Liver (tissue), 9 donors: ENCODE results near the gene ZNF488. TPM values are rescaled to one million over a fixed set of nuclear protein-coding genes. Genes with fewer than 3 reads are reported as not detected.

Experiments used
- DNase-seq: peaks from one replicate; pipeline ENCODE4 v3.0.0-alpha.2; 2017; ENCODE audit warnings: low spot score
- H3K27ac ChIP-seq, 2 donors: one replicate each; pipeline ENCODE4 v1.7.0; 2013; ENCODE audit warnings: inconsistent platforms in 2 of 2, low read length in 2 of 2, control low read depth in 1 of 2, low read depth in 1 of 2, mild to moderate bottlenecking in 1 of 2
- H3K27me3 ChIP-seq, 4 donors: one replicate each; pipeline versions ENCODE4 v1.6.1 to v1.7.0; 2013; ENCODE audit warnings: low read length in 3 of 4, inconsistent platforms in 1 of 4, mild to moderate bottlenecking in 1 of 4, moderate library complexity in 1 of 4; ENCODE audit not compliant: control insufficient read depth in 4 of 4, insufficient read depth in 4 of 4
- H3K36me3 ChIP-seq, 4 donors: one replicate each; pipeline versions ENCODE4 v1.6.1 to v1.7.0; 2013; ENCODE audit warnings: low read length in 3 of 4, mild to moderate bottlenecking in 3 of 4, low read depth in 1 of 4, moderate library complexity in 1 of 4; ENCODE audit not compliant: control insufficient read depth in 4 of 4, insufficient read depth in 3 of 4
- H3K4me1 ChIP-seq, 4 donors: one replicate each; pipeline versions ENCODE4 v1.6.1 to v1.7.0; 2013; ENCODE audit warnings: low read length in 3 of 4, mild to moderate bottlenecking in 3 of 4, moderate library complexity in 1 of 4; ENCODE audit not compliant: control insufficient read depth in 4 of 4, insufficient read depth in 4 of 4
- H3K4me3 ChIP-seq, 3 donors: one replicate each; pipeline versions ENCODE4 v1.6.1 to v1.7.0; 2013; ENCODE audit warnings: low read length in 3 of 3, control low read depth in 1 of 3, low read depth in 1 of 3, mild to moderate bottlenecking in 1 of 3
- H3K9ac ChIP-seq, 2 donors: one replicate each; pipeline ENCODE4 v1.7.0; 2013; ENCODE audit warnings: low read length in 2 of 2, mild to moderate bottlenecking in 2 of 2, moderate library complexity in 2 of 2, control low read depth in 1 of 2, low read depth in 1 of 2
- H3K9me3 ChIP-seq, 4 donors: one replicate each; pipeline versions ENCODE4 v1.6.1 to v1.7.0; 2013; ENCODE audit warnings: low read length in 3 of 4; ENCODE audit not compliant: control insufficient read depth in 4 of 4
- ATF3 ChIP-seq: IDR thresholded peaks from 2 replicates; pipeline ENCODE4 v1.6.1; 2016; ENCODE audit warnings: antibody characterized with exemption
- CTCF ChIP-seq: fragments of 150-350 bp; IDR thresholded peaks from 2 replicates; pipeline ENCODE4 v1.5.1; 2017; ENCODE audit warnings: improper control_type of control experiment, low read depth, low read length; ENCODE audit not compliant: missing input control
- EGR1 ChIP-seq, 2 donors: IDR thresholded peaks; 2 replicates each; pipeline ENCODE4 v1.6.1; 2016 to 2018; ENCODE audit warnings: antibody characterized with exemption in 2 of 2, low read depth in 2 of 2
- FOXA1 ChIP-seq: IDR thresholded peaks from 2 replicates; pipeline ENCODE4 v1.6.1; 2016; ENCODE audit warnings: antibody characterized with exemption
- FOXA2 ChIP-seq: IDR thresholded peaks from 2 replicates; pipeline ENCODE4 v1.6.1; 2016; ENCODE audit warnings: antibody characterized with exemption
- GABPA ChIP-seq, 2 donors: IDR thresholded peaks in 1 of 2; conservative IDR thresholded peaks in 1 of 2; 2 replicates each; pipeline ENCODE4 v1.6.1; 2016; ENCODE audit warnings: antibody characterized with exemption in 2 of 2, mild to moderate bottlenecking in 1 of 2, moderate library complexity in 1 of 2
- HNF4A ChIP-seq, 2 donors: conservative IDR thresholded peaks; 2 replicates each; pipeline ENCODE4 v1.6.1; 2016; ENCODE audit warnings: antibody characterized with exemption in 2 of 2, mild to moderate bottlenecking in 2 of 2
- HNF4G ChIP-seq: IDR thresholded peaks from 2 replicates; pipeline ENCODE4 v1.6.1; 2016; ENCODE audit warnings: antibody characterized with exemption
- JUND ChIP-seq, 2 donors: IDR thresholded peaks; 2 replicates each; pipeline ENCODE4 v1.6.1; 2016; ENCODE audit warnings: antibody characterized with exemption in 2 of 2
- MAX ChIP-seq: IDR thresholded peaks from 2 replicates; pipeline ENCODE4 v1.6.1; 2016; ENCODE audit warnings: antibody characterized with exemption
- NR2F2 ChIP-seq: IDR thresholded peaks from 2 replicates; pipeline ENCODE4 v1.6.1; 2016; ENCODE audit warnings: antibody characterized with exemption
- RAD21 ChIP-seq, 2 donors: IDR thresholded peaks; 2 replicates each; pipeline ENCODE4 v1.6.1; 2016; ENCODE audit warnings: antibody characterized with exemption in 2 of 2, mild to moderate bottlenecking in 2 of 2
- REST ChIP-seq: IDR thresholded peaks from 2 replicates; pipeline ENCODE4 v1.6.1; 2016; ENCODE audit warnings: antibody characterized with exemption, mild to moderate bottlenecking
- RXRA ChIP-seq, 2 donors: IDR thresholded peaks; 2 replicates each; pipeline ENCODE4 v1.6.1; 2017 to 2018; ENCODE audit warnings: antibody characterized with exemption in 2 of 2, mild to moderate bottlenecking in 1 of 2
- SP1 ChIP-seq: IDR thresholded peaks from 2 replicates; pipeline ENCODE4 v1.6.1; 2018; ENCODE audit warnings: antibody characterized with exemption, mild to moderate bottlenecking
- TAF1 ChIP-seq: conservative IDR thresholded peaks from 2 replicates; pipeline ENCODE4 v1.6.1; 2016; ENCODE audit warnings: antibody characterized with exemption, mild to moderate bottlenecking
- YY1 ChIP-seq: IDR thresholded peaks from 2 replicates; pipeline ENCODE4 v1.6.1; 2016; ENCODE audit warnings: antibody characterized with exemption, mild to moderate bottlenecking
- ZBTB33 ChIP-seq: IDR thresholded peaks from 2 replicates; pipeline ENCODE4 v1.6.1; 2016; ENCODE audit warnings: antibody characterized with exemption
- WGBS: extraction: QIAGEN DNeasy Blood & Tissue Kit; methylation state at CpG from one replicate; pipeline ENCODE4 v1.1.7; 2013; 5-methylcytosine and 5-hydroxymethylcytosine counted together
- polyA plus RNA-seq, 2 donors: library from polyadenylated mRNA; stranded (reverse) in 1 of 2; unstranded in 1 of 2; fragments of 200-250 nt in 1 of 2; fragments of >200 nt in 1 of 2; fragmentation: Nextera tagmentation in 1 of 2; extraction: Ambion mirVana in 1 of 2; gene quantifications; one replicate each; pipeline versions ENCODE4 v1.2.1 to v1.2.3, GENCODE V29; 2013 to 2015
- total RNA-seq, 2 donors: library from RNA; depleted of rRNA; stranded (reverse); fragments of >200 nt; gene quantifications; one replicate each; pipeline ENCODE4 v1.2.3, GENCODE V29; 2014
- donor health status: healthy.
- donor health status: healthy.
- donor health status: healthy.
- donor health status: healthy.
- donor health status: healthy.

ZNF488 gene
- total and polyA plus RNA-seq, 4 donors, result 0.02 to 0.09 TPM; not detected in 2

- TF ChIP-seq ZBTB33 (no peak), GABPA (IDR thresholded peaks at IDR 0.05 in 1 of 2, conservative IDR thresholded peaks at IDR 0.05 in 1 of 2) (no peak), NR2F2 (no peak), YY1 (no peak), CTCF (no peak)
Observed at GRCh38 chr10:47317251-47317650, 66.8 kb downstream of the ZNF488 start (continued).

- Histone ChIP-seq H3K9me3 (no peaks in the 10 kb centered on the region), H3K9ac (no peak overlapping the region), H3K27ac (no peak overlapping the region), H3K27me3 (no peaks in the 10 kb centered on the region), H3K4me3 (no peak overlapping the region), H3K36me3 (no peaks in the 10 kb centered on the region), H3K4me1 (no peaks in the 10 kb centered on the region)
- TF ChIP-seq EGR1 (IDR thresholded peaks at IDR 0.05; ENCODE audit: low read depth in 2 of 2) (no peak), MAX (no peak), CTCF (no peak), HNF4G (no peak), ATF3 (no peak), RAD21 (IDR thresholded peaks at IDR 0.05) (no peak), TAF1 (no peak), FOXA1 (no peak), RXRA (IDR thresholded peaks at IDR 0.05) (no peak), YY1 (no peak), ZBTB33 (no peak), SP1 (no peak), NR2F2 (no peak), GABPA (IDR thresholded peaks at IDR 0.05 in 1 of 2, conservative IDR thresholded peaks at IDR 0.05 in 1 of 2) (no peak), REST (no peak), FOXA2 (no peak), HNF4A (conservative IDR thresholded peaks at IDR 0.05) (no peak), JUND (IDR thresholded peaks at IDR 0.05) (no peak)
- 84% methylated on average over 5 of the region's 5 CpGs for WGBS
- no peak for DNase-seq
Observed at GRCh38 chr10:47316131-47316530, 68.0 kb downstream of the ZNF488 start.
